GM08714 (cell line): ENCODE results near the gene TSHZ2.
"Not testable (repeated sequence)": the region's sequence is repeated elsewhere in the genome, so short reads cannot be mapped to it uniquely, and the experiment has no call there.

ENCODE experiments used
- H3K4me3 ChIP-seq: fragments of 200-500 bp; sonication (Bioruptor generic); 2 replicates; pipeline ENCODE4 v1.5.1; 2014; ENCODE audit warnings: mild to moderate bottlenecking, low read length, inconsistent platforms
- ZNF274 ChIP-seq: IDR thresholded peaks from 2 replicates; pipeline ENCODE4 v1.6.1; 2012; ENCODE audit warnings: mild to moderate bottlenecking, low read depth, low read length

The TSHZ2 gene

DNA sequence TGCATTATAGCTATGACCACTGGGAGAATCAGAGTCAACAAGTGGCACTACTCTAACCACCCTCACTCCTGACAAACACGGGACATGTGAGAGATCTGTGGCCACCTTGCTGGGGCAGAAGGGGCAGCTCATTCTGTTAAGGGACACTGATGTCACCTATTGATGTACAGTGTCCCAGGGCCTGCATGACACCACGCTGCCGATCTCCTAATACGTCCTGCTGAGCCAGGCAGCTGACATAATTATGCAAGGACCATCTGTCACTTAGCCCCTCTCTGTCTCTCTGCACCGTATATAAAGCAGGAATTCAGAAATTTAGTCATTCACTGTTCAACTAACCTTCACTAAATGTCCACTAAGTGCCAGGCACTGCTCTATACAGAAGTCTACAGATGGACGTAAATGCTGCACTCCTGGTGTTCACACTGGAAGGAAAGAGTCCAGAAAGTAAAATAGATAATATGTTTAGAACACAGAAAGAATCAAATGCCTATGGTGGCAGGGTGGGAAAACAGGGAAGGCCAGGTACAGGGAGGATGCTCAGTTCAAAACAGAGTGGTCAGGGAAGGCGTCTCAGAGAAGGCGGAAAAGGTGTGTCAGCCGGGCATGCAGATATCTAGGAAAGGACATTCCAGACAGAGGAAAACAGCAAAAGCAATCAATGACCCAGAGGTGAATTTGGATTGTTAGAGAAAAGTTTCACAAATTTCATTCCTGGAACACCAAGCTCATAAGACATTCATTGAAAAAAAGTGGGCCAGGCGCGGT lies 447.7 kb downstream of the TSHZ2 start:
- TF ChIP-seq ZNF274, result no peak
- no peak overlapping the region for H3K4me3 ChIP-seq

DNA sequence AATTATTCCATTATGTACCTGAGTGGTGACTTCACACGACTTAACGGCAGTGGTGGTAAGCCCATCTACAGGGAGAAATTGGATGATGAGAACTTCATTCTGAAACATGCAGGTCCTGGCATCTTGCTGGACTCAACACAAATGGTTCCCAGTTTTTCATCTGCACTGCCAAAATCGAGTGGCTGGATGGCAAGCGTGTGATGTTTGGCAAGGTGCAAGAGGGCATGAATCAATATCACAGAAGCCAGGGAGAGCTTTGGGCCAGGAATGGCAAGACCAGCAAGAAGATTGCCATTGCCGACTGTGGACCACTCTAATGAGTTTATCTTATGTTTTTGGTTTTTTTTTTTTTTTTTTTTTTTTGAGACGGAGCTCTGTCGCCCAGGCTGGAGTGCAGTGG lies 449.2 kb downstream of the TSHZ2 start:
- no peak overlapping the region for H3K4me3 ChIP-seq
- no peak for TF ChIP-seq ZNF274

GRCh38 chr20:53422039-53422438 lies 449.9 kb downstream of the TSHZ2 start:
- TF ChIP-seq ZNF274, result no peak
- no peak overlapping the region for H3K4me3 ChIP-seq

GRCh38 chr20:53423587-53424146 lies 451.5 kb downstream of the TSHZ2 start:
- no peak overlapping the region for H3K4me3 ChIP-seq
- no peak for TF ChIP-seq ZNF274

- TF ChIP-seq ZNF274, result no peak
- no peak overlapping the region for H3K4me3 ChIP-seq
Observed at GRCh38 chr20:53425481-53425880, 453.3 kb downstream of the TSHZ2 start.

GRCh38 chr20:53425941-53426340 lies 453.8 kb downstream of the TSHZ2 start:
- H3K4me3 ChIP-seq, result no peak overlapping the region
- TF ChIP-seq ZNF274, result no peak

DNA sequence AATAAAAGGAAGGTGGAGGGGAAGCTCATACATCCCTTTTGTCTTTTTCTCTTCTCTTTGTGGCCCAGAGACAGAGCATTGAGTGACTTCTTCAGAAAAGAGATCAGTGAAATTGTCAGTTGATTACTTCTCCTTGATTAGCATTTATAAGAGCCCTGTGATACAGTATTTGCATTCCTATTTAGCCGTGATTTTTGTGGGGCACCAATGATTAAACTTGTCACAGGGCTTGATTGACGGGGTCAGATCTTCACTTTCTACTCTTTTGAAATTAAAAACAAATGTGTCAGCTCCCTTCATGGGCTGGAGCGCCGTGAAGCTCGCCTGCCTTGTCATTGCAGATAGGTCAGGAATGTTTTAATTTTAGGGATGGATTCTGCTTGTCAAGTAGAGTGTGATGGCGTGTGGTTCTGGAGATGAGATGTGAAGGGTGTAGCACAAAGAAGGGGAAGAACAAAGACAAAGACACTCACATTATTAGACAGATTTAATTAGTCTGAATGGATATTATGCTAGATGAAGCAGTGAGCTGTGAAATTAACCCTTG lies 454.7 kb downstream of the TSHZ2 start:
- no peak for TF ChIP-seq ZNF274
- no peak overlapping the region for H3K4me3 ChIP-seq

- H3K4me3 ChIP-seq, result no peak overlapping the region
- TF ChIP-seq ZNF274, result no peak
Observed at GRCh38 chr20:53427951-53428350, 455.8 kb downstream of the TSHZ2 start.

DNA sequence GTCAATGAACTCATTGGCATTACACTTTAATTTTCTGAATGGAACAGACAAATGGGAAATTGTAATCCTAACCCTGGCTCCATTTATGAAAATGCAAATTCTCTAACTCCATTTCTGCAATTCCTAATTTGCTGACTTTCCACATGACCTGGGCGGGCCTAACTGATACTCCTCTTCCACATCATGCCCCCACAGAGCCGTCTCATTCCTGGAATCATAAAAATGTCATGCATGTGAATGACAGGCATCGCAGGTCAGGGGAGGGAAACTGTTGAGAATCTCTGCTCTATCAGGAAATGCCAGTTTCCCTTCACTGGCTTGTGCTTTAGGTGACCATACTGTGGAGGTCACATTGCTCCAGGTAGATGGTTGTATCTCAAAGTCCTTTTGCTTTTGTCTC lies 456.4 kb downstream of the TSHZ2 start:
- no peak overlapping the region for H3K4me3 ChIP-seq
- TF ChIP-seq ZNF274, result no peak

GRCh38 chr20:53428996-53429395 lies 456.8 kb downstream of the TSHZ2 start:
- no peak for TF ChIP-seq ZNF274
- H3K4me3 ChIP-seq, result no peak overlapping the region

GRCh38 chr20:53434662-53435061 lies 462.5 kb downstream of the TSHZ2 start:
- H3K4me3 ChIP-seq, result no peak overlapping the region
- TF ChIP-seq ZNF274, result no peak

- not testable (repeated sequence) for H3K4me3 ChIP-seq
Observed at GRCh38 chr20:53436927-53437326, 464.8 kb downstream of the TSHZ2 start.

DNA sequence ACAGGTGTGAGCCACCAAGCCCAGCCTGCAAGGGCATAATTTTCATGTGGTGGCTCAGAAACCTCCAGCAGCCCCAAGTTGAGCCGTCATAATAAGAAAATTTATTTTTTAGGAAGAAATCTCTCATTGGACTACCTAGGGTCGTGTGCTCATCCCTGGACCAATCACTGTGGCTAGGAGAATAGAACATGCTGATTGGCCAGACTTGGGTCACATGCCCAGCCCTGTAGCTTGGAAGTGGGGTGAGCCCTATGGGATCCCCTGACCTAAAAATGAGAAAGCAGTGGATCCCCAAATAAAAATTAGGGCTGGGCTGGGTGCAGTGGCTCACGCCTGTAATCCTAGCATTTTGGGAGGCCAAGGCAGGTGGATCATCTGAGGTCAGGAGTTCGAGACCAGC lies 466.2 kb downstream of the TSHZ2 start:
- no peak for TF ChIP-seq ZNF274
- no peak overlapping the region for H3K4me3 ChIP-seq

- no peak for TF ChIP-seq ZNF274
- H3K4me3 ChIP-seq, result no peak overlapping the region
Observed at GRCh38 chr20:53439046-53439445, 466.9 kb downstream of the TSHZ2 start.

DNA sequence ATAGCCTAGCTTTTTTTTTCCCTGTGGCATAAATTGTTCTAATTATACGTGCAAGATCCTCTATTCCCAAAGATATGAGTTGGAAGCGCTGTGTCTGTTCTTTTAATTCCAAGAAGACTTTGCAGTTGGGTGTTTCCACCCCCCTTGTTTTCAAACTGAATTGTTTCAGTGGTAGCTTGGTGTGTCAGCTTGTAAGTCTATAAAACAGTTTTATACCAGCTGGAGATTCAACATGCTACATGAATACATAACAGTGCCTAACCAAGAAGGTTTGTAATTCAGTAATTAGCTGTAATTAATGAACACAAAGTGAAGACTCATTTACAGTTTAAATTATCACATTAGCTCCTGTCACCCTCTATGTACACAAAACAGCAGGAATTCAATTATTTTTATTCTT lies 467.5 kb downstream of the TSHZ2 start:
- no peak for TF ChIP-seq ZNF274
- no peak overlapping the region for H3K4me3 ChIP-seq
